ENCODE measurements around the gene HENMT1.

DNA sequence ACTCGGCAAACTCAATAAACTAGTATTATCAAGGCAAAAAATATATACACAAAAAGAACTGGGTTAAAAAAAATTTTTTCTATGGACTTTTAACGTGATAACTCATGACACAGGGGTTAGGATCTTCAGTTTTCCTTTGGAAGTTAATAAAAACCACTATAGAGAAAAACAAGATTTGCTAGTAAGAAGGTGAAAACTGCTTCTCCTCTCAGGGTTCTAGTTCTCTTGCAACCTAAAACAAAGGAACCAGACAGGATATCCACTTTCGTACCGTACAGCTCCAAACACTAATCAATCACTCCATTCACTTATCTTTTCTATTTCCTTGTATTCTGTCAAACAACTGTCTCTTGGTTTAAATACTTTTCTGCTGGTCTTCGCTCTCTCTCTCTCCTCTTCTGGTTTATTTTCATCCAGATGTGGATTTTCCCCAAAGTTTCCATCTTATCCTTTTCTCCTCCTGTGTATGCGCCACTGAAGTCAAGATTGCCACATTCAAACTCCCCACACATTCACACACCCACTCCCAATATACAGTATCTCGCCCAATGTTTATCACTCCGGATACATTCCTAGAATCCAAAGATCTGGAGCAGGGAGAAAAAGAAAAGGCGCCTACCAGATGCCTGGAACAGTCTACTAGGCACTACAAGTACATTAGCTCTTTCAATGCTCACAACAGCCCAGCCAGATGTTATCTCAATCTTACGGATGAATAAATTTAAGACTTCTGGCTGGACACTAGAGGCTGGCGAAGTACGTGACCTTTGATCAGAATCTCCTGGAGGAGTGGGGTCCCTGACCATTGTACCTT lies 30.4 kb upstream of the HENMT1 start:
- TF ChIP-seq, protein P1, sequence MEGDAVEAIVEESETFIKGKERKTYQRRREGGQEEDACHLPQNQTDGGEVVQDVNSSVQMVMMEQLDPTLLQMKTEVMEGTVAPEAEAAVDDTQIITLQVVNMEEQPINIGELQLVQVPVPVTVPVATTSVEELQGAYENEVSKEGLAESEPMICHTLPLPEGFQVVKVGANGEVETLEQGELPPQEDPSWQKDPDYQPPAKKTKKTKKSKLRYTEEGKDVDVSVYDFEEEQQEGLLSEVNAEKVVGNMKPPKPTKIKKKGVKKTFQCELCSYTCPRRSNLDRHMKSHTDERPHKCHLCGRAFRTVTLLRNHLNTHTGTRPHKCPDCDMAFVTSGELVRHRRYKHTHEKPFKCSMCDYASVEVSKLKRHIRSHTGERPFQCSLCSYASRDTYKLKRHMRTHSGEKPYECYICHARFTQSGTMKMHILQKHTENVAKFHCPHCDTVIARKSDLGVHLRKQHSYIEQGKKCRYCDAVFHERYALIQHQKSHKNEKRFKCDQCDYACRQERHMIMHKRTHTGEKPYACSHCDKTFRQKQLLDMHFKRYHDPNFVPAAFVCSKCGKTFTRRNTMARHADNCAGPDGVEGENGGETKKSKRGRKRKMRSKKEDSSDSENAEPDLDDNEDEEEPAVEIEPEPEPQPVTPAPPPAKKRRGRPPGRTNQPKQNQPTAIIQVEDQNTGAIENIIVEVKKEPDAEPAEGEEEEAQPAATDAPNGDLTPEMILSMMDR (IDR thresholded peaks at IDR 0.05) = no peak
- no peak for TF ChIP-seq POLR2A (IDR thresholded peaks at IDR 0.05)
